CD4-positive, alpha-beta T cell treated with Interleukin-12 subunit alpha and Interleukin-12 subunit beta, for 1 hour (primary cell): Measurements from ENCODE around the gene TMEM18.

Source experiments
- DNase-seq: peaks from one replicate; pipeline ENCODE4 v3.0.0-alpha.2; 2020

Gene TMEM18

DNA sequence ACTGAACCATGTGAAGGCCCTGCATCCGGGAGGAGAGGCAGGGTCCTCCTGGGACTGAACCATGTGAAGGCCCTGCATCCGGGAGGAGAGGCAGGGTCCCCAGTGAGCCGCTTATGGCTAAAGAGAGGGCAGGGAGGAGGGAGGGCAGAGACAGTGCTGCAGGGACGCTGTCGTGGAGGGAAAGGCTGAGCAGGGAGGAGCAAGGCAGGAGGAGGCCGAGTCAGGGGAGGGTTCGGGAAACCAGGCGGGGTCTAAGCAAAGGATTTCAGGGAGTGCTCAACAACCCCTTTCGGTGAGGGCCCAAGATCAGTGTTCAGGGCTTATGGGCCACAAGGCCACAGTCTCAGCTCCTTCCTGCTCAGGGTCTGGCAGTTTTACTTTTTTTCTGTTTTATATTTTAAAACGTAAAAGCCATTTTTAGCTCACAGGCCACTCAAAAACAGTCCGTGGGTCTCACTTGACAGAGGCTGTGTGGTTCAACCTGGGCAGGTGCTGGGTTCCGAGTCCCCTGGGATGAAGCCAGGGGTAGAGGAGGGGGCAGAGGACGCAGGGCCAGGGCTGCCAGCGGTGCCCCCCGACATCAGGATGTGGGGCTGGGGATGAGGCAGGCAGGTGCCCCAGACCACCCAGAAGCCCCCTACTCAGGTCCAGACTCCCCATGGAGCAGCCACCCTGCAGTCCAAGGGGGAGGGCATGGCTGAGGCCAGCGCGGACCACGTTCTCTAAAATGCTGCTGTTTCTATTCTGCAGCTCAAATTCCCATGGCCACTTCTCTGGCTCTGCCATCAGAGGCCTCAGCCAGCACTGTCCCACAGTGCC, 5.2 kb downstream of the TMEM18 start:
- DNase-seq = no peak

DNA sequence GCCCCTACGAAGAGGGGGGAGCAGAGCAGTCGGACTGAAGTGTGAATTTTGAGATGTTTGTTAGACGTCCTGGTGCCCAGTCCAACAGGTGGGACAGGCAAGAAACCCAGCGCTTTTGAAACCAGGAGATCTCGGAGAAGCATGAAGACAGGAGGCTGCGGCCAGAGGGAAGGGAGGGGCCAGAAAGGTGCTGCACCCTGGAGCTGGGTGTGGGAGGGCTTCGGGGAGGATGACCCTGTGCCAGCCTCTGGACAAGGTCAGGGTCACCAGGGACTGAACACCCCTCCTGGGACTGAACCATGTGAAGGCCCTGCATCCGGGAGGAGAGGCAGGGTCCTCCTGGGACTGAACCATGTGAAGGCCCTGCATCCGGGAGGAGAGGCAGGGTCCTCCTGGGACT, 6.1 kb downstream of the TMEM18 start:
- DNase-seq = no peak

DNA sequence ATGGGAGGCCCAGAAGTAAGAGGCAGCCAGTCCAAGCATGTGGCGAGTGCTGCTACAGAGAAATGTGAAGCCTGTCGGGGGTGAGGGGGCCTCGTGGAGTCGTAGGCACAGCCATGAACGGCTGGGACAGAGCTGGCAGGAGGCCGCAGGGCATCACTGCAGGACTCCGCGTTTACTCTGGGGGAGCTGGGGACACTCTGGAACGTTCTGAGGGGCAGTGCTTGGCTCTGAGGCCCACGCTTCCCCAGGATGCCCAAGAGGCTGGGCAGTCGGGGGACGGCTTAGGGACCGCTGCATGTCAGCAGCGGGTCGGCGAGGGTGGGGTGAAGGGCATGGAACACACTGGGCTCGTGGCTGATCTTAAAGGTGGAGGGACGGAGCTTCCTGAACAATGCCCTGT, 6.6 kb downstream of the TMEM18 start:
- DNase-seq = no peak

DNA sequence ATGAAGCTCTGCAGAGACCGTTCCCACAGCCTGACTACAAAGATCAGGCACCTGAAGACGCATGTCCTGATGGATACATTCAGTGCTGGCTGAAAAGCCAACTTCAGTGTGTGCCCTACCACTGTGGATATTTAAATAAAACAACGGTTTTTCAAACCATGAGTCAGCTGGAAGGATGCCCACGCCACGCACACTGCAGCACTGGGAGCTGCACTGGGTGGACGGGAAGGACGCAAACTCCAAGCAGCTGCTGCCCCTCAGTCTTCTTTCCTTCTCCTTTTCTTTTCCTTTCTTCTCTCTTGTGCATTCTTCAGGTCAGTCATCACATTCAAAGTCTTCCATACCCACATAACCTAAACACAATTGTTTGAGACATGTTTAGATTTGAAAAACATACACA, 7.9 kb downstream of the TMEM18 start:
- no peak for DNase-seq

DNA sequence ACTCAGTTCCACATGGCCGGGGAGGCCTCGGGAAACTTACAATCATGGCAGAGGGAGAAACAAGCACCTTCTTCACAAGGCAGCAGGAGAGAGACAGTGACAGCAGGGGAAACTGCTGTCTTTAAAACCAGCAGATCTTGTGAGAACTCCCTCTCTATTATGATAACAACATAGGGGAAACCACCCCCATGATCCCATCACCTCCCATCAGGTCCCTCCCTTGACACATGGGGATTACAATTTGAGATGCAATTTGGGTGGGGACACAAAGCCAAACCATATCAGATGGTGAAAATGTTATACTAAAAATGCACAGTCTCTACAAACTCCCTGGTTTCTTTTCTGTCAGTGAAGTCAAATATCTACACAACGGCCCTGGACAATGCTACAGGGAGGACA, 9.2 kb downstream of the TMEM18 start:
- DNase-seq = no peak

DNA sequence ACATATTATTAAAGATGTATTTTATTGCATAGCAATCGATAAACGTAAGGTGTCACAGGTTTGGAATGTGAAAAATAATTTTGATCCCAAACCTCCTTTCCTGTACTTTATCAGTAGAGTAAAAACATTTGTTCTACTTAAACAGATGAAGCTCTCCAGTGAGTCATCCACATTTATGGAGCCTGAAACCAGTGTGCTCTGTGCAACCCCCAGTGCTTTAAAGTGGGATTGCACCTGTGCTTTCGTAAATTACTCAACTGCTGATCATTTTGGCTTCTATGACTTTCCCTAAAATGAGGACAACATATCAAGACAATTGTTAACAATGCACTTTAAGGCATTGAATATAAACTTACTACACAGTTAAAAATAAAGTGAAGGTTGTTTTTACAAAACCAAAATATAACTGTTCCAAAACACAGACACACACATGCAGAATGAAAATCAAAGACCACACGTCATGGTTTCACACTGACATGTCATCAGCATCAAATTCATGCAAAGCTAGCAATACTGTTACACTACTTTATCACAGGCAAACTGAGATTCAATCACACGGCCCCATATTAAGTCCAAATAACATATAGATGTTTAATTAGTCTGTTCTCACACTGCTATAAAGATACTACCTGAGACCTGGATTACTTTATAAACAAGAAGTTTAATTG, 9.7 kb downstream of the TMEM18 start:
- DNase-seq = peak; percentile 10

DNA sequence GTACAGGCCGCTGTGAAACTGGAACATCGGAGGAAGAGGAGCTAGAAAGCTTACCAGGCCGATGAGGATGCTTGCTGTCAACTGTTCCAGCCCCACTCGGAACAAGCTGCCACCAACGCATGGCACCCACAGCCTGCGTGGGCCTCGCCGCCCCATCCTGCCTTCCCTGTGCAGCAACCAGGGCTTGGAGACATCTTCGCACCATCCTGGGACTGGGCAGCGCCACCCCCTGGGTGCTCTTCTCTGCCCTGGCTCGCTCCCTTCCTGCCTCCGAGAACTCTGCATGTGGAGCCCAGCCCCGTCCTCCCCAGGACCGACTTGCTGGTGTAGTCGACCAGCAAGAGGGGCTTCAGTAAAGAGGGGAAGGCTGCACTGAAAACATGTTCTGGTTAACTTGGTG, 10.8 kb downstream of the TMEM18 start:
- DNase-seq = no peak

DNA sequence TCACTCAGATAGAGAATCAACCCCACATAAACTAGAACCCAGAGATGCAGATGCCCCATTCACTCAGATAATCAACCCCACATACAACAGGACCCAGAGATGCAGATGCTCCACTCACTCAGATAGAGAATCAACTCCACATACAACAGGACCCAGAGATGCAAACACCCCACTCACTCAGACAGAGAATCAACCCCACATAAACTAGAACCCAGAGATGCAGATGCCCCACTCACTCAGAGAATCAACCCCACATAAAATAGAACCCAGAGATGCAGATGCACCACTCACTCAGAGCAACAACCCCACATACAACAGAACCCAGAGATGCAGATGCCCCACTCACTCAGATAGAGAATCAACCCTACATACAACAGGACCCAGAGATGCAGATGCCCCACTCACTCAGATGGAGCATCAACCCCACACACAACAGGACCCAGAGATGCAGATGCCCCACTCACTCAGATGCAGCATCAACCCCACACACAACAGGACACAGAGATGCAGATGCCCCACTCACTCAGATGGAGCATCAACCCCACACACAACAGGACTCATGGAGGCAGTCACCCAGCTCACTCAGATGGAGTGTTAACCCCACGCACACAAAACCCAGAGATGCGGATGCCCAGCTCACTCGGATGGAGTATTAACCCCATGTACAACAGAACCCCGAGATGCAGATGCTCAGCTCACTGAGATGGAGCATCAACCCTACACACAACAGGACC, 11.7 kb downstream of the TMEM18 start:
- DNase-seq = no peak

DNA sequence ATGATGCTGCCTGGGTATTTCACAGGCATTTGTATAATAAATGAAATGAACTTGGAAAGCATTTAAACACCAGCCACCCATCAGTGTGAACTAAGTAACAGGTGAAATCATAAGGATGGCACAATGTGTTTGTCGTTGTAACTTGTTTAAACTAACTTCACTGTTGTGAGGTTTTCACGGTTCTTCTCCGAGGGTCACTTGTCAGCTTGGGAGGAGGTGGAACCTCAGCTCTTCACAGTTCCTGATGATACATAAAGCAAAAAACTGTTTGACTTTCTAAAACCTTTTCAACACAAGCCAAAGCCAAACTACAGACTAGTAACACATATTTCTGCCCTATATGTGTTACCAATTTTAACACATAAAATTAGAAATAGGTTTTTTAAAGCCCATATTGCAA, 13.1 kb downstream of the TMEM18 start:
- DNase-seq = no peak

DNA sequence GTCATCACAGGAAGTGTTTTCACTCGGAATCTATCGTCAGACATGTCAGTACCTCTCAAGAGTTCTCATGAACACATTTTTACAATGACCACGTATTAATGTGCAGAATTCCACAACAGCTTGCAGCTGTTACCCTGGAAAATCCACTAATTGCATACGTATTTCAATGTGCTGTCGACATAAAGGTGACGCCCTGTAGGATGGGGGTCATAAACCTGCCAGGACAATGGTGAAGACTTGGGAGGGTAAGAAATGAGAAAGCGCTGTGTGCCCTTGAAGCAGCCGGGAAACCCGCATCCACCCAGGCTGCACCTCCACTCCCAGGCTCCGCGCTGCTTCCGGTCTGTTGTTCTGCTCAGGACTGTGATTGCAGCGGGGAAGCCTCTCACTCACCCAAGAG, 14.0 kb downstream of the TMEM18 start:
- DNase-seq = no peak

DNA sequence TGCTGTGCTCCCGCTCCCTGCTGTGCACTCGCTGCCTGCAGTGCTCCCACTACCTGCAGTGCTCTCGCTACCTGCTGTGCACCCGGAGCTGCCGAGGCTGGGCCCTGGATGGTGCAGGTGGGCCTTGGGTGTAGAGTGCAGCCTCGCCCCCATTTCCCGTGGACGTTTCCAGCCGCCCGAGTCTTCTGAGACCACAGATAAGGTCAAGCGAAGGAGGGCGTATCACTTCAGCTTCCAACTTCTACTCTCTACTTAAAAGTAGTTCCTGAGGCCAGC, 15.9 kb downstream of the TMEM18 start:
- no peak for DNase-seq

DNA sequence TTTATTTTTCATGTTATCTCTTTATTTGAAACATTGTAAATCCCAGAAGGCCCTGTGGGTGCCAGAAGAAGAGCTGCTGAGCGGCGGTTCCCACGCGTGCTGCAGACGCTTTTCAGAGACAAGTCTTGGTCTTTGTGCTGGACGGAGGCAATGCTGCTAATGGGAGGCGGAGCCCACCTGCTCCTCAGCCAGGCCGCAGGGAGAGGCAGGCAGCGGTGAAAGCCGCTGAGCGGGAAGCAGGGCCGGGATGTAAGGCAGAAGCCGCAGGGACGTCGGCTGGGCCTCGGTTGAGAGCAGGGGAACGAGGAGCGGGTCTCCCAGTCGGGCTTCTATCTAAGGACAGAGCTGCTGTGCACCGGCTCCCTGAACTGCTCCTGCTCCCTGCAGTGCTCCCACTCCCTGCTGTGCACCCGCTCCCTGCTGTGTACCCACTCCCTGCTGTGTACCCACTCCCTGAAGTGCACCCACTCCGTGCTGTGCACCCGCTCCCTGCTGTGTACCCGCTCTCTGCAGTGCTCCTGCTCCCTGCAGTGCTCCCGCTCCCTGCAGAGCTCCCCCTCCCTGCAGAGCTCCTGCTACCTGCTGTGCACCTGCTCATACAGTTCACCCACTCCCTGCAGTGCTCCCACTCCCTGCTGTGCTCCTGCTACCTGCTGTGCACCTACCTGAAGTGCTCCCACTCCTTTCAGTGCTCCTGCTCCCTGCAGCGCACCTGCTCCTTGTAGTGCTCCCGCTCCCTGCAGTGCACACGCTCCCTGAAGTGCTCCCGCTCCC, 16.4 kb downstream of the TMEM18 start:
- no peak for DNase-seq

DNA sequence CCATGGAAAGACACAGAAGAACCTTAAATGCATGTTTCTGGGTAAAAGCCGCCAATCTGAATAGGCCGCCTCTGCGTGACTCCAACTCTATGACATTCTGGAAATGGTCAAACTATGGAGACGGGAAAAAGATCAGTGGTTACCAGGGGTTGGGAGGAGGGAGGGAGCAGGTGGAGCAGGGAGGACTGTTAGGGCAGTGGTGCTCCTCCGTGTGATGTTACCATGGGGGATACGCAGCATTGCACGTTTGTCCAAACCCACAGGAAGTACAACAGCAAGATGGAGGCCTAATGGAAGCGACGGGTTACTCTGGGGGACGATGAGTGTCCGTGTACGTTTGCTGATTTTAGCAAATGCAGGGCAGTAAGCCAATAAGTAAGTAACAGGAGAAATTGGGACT, 17.2 kb downstream of the TMEM18 start:
- no peak for DNase-seq

DNA sequence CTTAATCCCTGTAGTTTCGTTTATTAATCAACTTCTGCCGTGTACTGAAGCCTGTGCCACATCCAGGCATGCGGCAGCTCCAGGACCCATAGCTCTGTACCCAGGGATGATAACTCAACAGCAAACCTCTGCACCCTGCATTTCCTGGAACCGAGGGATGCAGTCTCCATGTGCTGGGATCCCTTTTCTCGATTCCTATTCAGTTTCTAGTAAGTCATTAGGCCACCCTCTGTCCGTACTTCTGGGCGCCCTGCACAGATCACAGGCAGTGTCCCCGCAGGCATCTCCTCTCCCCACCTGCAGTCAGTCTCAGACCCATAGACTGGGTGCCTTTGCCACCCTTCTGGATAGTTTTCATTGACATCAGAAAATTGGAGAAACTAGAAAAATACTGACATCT, 18.8 kb downstream of the TMEM18 start:
- DNase-seq = no peak

DNA sequence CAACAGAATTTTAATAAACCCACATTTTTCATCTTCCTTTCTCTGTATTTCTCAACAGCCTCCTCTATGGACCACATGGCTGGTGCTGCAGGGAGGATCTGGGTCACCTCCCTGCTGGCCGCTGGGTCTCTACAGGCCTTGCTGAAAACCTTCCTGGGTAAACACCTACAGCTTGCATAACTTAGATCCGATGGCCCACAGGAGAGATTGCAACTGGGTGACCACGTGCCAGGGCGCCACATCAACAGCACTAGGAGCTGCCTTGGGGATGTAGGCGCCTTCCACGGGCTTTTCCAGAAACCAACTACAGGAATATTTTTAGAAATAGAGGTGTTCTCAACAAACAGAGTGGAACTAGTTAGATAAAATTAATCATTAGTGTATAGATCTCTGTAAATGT, 19.4 kb downstream of the TMEM18 start:
- no peak for DNase-seq

DNA sequence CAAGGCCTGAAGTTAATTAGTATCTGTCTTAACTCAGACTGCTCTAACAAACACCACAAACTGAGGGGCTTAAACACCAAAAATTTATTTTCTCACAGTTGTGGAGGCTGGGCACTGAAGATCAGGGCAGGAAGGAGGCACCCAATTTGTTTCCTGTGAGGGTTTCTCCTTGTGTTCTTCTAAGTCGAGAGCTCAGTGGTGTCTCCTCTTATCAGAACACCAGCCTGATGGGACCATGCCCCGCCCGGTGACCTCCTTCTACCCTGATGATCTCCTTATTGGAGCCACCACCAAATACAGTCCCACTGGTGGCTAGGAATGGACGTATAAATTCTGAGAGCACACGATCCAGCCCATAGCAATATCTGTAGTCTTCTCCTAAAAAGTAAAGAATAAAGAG, 20.5 kb downstream of the TMEM18 start:
- peak; percentile 7 for DNase-seq

DNA sequence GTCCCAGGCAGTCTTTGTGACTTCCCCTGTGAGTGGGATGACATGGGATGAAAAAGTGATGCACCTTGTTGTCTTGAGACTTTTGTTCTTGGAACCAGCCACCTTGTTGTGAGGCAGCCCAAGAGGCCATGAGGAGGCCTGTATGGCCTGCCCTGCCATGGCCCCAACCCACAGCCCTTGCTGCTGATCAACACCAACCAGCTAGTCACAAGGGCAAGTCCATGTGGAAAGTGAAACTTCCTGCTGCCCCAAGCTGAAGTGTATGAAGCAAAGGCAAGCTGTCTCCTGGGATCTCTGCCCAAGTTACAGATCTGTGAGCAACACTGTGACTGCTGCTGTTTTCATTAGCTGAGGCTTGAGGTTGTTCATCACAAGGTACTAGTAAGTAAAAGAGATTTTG, 21.6 kb downstream of the TMEM18 start:
- DNase-seq = no peak

DNA sequence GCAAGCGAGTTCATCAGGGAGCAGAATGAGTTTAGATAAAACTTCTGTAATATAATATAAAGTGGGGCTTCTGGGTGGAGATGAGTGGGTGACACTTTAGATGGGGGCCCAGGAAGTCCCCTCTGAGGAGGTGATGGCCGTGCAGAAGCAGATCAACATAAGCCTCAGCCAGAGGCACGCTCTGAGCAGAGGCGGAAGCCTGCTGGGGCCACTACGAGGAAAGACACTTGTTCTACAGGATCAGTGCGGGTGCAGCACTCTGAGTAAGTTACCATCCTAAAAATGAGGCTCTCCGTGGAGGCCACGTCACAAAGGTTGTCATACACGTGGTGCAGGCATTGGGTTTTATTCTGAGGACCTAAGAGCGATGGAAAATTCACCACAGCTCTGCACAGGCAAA, 22.3 kb downstream of the TMEM18 start:
- no peak for DNase-seq

DNA sequence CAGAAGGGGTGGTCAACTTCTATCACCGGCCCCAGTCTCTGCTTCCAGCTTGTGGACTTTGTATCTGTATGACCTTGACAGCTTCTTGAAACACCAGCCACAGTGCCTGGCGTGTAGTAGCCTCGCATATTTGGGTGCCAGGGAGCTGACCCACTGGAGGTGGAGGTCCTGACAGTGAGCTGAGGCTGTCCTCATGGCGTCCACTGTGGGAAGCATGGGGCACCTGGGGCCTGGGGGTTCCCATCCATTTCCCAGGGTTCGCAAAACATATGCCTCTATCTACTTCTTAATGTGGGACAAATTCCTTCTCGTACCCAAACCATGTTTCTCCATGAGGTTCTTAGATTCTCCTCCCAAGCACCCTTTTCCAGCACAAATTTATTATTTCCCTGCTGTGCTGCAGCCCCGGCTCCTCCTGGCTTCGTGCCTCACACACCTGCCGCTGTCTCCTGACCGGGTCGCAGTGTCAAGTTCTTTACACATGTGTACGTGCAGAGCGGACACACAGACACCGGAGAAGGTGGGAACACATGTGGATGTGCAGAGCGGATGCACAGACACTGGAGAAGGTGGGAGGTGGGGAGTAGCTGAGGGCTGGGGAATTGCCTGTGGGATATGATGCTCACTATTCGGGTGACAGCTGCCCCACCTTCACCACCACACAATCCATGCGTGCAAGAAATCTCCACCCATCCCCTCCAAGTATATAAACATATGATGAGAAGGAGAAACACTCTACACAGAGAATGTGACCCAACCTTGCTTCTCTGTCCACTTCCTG, 23.4 kb downstream of the TMEM18 start:
- no peak for DNase-seq

DNA sequence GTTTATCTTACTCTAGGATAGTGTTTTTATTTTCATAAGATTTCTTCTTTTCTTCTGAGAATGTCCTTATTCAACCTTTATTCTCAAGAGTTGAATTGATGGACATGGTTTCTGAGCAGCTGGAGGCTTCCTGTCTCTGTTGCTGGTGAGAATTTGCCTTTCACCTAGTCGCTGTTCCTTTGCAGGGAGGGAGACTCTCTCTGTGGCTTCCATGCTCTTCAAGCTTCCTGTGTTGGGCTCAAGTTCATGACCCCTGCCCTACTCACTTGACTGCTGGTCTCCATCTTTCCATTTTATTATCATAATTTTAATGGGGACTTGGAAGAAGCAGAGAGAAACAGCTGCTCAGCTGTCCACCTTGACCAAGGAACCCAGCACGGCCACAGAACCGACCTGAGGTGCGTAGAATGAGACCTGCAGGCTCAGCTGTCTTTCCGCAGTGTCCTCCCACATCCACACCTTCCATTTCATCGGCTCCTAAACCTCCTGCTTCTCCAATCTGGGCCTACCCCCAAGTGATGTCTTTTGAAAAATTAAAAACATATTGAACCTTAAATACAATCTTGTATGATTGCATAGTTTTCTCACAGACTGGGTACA, 24.2 kb downstream of the TMEM18 start:
- no peak for DNase-seq

DNA sequence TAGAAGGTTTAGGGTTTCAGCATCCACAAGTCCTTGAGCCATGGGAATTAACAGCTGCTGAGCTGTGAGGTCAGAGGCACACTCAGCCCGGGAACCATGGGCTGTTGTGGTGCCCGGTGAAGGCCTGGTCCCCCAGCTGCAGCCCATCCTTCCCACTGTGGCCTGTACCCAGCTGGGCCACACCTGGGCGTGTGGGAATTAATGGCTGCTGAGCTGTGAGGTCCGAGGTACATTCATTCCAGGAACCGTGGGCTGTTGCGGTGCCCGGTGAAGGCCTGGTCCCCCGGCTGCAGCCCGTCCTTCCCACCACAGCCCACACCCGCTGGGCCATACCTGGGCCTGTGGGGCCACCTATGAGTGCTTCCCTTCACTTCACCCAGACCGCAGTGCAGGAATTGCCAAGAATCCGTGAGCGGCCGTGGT, 25.2 kb downstream of the TMEM18 start:
- no peak for DNase-seq
